ENCODE measurements around the gene STEEP1.

- TF ChIP-seq POLR2AphosphoS5 (IDR thresholded peaks at IDR 0.05) (peak; percentile 92), CTCF (IDR thresholded peaks at IDR 0.05) (peak in 3 of 4 experiments; percentile 30 to 64 (median 45)), POLR2A (IDR thresholded peaks at IDR 0.05) (peak; percentile 78 to 88)
Observed at GRCh38 chrX:119574394-119575266, 9.4 kb upstream of the STEEP1 start, which contains the start of gene UBE2A.
